GM10248 (cell line): Measurements from ENCODE around the gene CXCL1.

ENCODE experiments used
- CTCF ChIA-PET: fragments of 300-600 bp; sonication (Branson Sonifier 250); formaldehyde crosslinking; extraction: SDS; loops from one replicate; lab custom pipeline; 2021; ENCODE audit warnings: antibody characterized with exemption; lab: Yijun Ruan, JAX
- POLR2A ChIA-PET: fragments of 350-650 bp; sonication (Branson Sonifier 250); formaldehyde crosslinking; extraction: SDS; loops from one replicate; lab custom pipeline; 2020; ENCODE audit warnings: antibody characterized with exemption; lab: Yijun Ruan, JAX
- DNase-seq: peaks from one replicate; pipeline ENCODE4 v3.0.0; 2012; ENCODE audit errors: extremely low spot score
- TF ChIP-seq, protein P1 (sequence below): IDR thresholded peaks from 2 replicates; pipeline ENCODE4 v1.5.1; 2012; ENCODE audit warnings: mild to moderate bottlenecking, low read depth; ENCODE audit errors: extremely low read depth, missing control alignments, control extremely low read depth

Gene CXCL1

DNA sequence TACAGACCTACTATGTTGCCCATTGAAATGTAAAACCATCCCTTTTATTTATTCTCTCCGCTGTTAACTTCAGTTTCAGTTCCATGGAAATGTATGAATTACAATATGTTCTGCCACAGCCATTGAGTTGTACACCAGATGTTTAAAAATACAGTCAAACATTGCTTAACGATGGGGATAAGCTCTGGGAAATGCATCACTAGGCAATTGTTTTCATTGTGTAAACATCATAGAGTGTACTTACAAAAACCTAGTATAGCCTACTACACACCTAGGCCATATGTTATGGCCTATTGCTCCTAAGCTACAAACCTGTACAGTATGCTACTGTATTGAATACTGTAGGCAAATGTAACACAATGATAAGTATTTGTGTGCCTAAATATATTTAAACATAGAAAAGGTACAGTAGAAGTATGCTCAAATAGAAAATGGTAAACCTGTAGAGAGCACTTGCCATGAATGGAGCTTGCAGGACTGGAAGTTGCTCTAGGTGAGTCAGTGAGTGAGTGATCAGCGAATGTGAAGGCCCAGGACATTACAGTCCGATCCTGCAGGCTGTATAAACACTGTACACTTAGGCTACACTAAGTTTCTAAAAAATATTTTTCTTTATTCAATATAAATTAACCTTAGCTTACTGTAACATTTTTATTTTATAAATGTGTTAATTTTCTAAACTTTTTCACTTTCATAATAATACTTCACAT is 18.8 kb upstream of the CXCL1 start:
- CTCF ChIA-PET: interaction anchor here (1.0 to 1.6 kb wide), 4 partner anchors 9 to 35 kb away, joined by 3 to 4 read pairs (median 4); no protein-coding TSS in a partner anchor
- POLR2A ChIA-PET: no interaction called here
- no peak for DNase-seq
- TF ChIP-seq, protein P1, sequence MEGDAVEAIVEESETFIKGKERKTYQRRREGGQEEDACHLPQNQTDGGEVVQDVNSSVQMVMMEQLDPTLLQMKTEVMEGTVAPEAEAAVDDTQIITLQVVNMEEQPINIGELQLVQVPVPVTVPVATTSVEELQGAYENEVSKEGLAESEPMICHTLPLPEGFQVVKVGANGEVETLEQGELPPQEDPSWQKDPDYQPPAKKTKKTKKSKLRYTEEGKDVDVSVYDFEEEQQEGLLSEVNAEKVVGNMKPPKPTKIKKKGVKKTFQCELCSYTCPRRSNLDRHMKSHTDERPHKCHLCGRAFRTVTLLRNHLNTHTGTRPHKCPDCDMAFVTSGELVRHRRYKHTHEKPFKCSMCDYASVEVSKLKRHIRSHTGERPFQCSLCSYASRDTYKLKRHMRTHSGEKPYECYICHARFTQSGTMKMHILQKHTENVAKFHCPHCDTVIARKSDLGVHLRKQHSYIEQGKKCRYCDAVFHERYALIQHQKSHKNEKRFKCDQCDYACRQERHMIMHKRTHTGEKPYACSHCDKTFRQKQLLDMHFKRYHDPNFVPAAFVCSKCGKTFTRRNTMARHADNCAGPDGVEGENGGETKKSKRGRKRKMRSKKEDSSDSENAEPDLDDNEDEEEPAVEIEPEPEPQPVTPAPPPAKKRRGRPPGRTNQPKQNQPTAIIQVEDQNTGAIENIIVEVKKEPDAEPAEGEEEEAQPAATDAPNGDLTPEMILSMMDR: no peak

DNA sequence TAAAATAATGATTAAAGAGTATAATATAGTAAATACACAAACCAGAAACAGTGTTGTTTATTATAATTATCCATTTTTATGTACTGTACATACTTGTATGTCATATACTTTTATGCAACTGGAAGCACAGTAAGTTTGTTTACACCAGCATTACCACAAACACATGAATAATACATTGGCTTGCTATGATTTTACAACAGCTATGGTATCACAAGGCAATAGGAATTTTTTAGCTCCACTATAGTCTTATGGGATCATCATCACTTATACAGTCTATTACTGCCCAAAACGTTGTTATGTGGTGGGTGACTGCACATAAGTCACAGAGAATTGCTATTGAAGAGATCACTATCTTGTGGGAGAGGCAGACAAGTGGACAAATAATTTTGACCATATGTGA is 17.9 kb upstream of the CXCL1 start:
- TF ChIP-seq, protein P1: no peak
- ChIA-PET CTCF (interaction anchor here (0.9 to 1.6 kb wide), 4 partner anchors 11 to 35 kb away, joined by 3 to 4 read pairs (median 4); no protein-coding TSS in a partner anchor), POLR2A (no interaction called here)
- DNase-seq: no peak

DNA sequence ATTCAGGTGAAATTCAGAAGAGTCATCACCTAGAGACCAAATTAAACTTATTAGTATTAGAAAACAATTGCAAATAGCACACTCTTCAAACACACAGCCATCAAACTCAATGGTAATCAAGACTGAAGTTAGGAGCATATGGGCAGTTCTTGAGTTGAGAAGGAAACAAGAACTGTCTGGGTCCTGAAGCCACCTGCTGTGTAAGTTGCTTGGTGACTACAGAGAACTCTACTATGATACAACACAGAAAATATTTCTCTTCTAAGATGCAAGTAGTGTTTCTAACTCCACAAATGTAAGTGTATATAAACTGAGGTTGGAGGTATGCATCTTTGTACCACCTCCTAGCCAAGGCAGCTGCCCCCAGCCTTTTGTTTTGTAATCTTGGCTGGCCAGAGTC is 16.4 kb upstream of the CXCL1 start:
- ChIA-PET CTCF (no interaction called here), POLR2A (no interaction called here)
- TF ChIP-seq, protein P1: no peak
- DNase-seq: no peak

DNA sequence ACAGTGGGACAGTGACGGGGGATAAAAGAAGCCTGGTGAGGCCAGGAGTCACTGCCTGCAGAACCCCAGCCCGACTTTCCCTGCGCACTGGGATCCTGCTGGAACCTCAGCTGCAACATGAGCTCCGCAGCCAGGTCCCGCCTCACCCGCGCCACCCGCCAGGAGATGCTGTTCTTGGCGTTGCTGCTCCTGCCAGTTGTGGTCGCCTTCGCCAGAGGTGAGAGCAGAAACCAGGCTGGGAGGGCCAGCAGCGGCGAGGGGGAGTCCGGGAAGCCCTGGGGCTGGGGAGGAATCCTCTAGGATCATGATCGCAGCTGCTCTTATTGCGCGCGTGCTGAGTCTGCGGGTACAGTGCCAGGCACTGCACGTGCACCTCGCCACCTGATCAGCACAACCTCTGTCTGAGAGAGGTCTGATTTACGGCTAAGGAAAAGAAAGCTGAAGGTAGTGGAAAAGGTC is 15.9 kb upstream of the CXCL1 start, which contains the start of gene PF4V1:
Gene PF4V1 (plus strand): TSS at position 51 of the 459 bp plus-strand sequence. CDS start 67 bp downstream, at position 118.
- DNase-seq: no peak
- TF ChIP-seq, protein P1: no peak
- CTCF ChIA-PET: no interaction called here
- POLR2A ChIA-PET: no interaction called here

DNA sequence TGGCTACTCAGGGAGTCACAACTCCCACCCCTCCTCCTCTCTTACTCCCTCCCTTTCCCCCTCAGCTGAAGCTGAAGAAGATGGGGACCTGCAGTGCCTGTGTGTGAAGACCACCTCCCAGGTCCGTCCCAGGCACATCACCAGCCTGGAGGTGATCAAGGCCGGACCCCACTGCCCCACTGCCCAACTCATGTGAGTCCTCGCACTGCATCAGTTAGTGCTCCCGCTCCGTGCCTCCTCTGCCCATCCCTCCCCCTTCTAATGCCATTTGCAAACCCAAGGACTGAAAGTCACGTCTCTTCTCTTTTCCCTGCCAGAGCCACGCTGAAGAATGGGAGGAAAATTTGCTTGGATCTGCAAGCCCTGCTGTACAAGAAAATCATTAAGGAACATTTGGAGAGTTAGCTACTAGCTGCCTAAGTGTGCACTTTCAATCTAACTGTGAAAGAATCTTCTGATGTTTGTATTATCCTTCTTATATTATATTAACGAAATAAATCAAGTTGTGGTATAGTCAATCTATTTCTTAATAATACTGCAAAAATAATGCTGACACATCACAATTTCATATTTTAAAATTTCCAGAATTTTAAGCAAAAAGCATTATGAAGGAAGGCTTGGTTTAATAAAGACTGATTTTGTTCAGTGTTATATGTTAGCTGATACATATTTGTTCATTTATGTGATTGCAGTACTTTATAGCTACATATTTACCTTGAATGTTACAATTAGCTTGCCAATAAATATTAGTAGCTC is 15.3 kb upstream of the CXCL1 start:
- no peak for DNase-seq
- TF ChIP-seq, protein P1: no peak
- ChIA-PET CTCF (no interaction called here), POLR2A (no interaction called here)

DNA sequence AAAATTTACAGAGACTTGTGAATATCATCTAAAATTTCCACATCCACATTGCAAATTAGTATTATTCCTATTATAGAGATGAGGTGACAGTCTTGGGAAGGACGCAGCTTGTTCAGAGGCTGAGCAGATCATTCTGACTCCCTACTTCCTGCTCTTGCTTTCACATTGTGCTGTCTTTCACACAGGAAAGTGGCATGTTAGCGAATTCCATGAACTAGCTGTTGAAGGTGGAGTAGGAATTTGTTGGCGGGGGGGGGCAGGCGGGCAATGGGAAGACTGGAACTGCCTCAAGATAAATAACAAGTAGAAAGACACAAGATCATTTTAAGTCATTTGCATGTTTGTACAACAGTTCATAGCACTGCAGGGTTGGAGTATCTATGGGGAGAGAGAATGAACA is 13.8 kb upstream of the CXCL1 start:
- POLR2A ChIA-PET: no interaction called here
- CTCF ChIA-PET: interaction anchor here (1.0 kb wide), 1 partner anchor 12 kb away, joined by 3 read pairs; no protein-coding TSS in a partner anchor

More for the DNA sequence above, 13.8 kb upstream of the CXCL1 start:
- no peak for DNase-seq
- TF ChIP-seq, protein P1: no peak
